Neural cell (in vitro differentiated cells): ENCODE measurements around the gene PDE3B.

Source experiments
- EP300 ChIP-seq: fragments of 450-650 bp; conservative IDR thresholded peaks from 2 replicates; pipeline ENCODE4 v1.6.1; 2014; ENCODE audit warnings: antibody characterized with exemption, mild to moderate bottlenecking, moderate library complexity; ENCODE audit not compliant: poor library complexity, severe bottlenecking
- POLR2AphosphoS5 ChIP-seq: IDR thresholded peaks from 2 replicates; pipeline ENCODE4 v1.6.1; 2012
- TF ChIP-seq, protein P1 (sequence below): fragments of 450-650 bp; IDR thresholded peaks from 2 replicates; pipeline ENCODE4 v1.5.1; 2014; ENCODE audit warnings: antibody characterized with exemption, mild to moderate bottlenecking, moderate library complexity; ENCODE audit not compliant: poor library complexity, severe bottlenecking

DNA sequence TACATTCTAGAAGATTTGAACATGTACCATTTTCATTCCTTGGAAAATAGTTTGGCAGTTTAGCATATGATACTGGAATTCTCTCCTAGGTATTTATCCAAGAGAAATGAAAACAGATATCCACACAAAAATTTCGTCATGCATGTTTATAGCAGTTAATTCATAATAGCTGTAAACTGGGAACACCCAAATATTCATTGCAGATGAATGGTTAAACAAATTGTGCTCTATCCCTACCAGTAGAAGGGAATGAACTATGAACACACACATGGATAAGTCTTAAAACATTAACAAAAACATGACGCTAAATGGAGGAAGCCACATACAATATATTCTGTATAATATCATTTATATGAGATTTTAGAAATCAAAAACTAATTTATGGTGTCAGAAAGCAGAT is 61.5 kb downstream of the PDE3B start:
- TF ChIP-seq, protein P1, sequence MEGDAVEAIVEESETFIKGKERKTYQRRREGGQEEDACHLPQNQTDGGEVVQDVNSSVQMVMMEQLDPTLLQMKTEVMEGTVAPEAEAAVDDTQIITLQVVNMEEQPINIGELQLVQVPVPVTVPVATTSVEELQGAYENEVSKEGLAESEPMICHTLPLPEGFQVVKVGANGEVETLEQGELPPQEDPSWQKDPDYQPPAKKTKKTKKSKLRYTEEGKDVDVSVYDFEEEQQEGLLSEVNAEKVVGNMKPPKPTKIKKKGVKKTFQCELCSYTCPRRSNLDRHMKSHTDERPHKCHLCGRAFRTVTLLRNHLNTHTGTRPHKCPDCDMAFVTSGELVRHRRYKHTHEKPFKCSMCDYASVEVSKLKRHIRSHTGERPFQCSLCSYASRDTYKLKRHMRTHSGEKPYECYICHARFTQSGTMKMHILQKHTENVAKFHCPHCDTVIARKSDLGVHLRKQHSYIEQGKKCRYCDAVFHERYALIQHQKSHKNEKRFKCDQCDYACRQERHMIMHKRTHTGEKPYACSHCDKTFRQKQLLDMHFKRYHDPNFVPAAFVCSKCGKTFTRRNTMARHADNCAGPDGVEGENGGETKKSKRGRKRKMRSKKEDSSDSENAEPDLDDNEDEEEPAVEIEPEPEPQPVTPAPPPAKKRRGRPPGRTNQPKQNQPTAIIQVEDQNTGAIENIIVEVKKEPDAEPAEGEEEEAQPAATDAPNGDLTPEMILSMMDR, result no peak
- no peak for TF ChIP-seq EP300
- no peak for TF ChIP-seq POLR2AphosphoS5
